Stimulated activated naive CD8-positive, alpha-beta T cell treated with anti-CD3 and anti-CD28 coated beads, Interleukin-15, Interleukin-2, amounts not matched to agents 100 ng/mL and 50 ng/mL, for 24 hours (primary cell): ENCODE measurements around the gene C20orf173.
A peak's percentile ranks its signal among the peaks of the same experiment; 100 is the strongest.
"Not testable (repeated sequence)": the region's sequence is repeated elsewhere in the genome, so short reads cannot be mapped to it uniquely, and the experiment has no call there.

Experiments used
- H3K27ac Mint-ChIP-seq: one replicate; pipeline ENCODE4 v1.8.0; 2021; ENCODE audit warnings: mild to moderate bottlenecking, mixed read lengths
- H3K27me3 Mint-ChIP-seq: one replicate; pipeline ENCODE4 v1.8.0; 2021; ENCODE audit warnings: mixed read lengths
- H3K36me3 Mint-ChIP-seq: one replicate; pipeline ENCODE4 v1.8.0; 2021; ENCODE audit warnings: low read depth, mixed read lengths
- H3K4me1 Mint-ChIP-seq: one replicate; pipeline ENCODE4 v1.8.0; 2021; ENCODE audit warnings: low read depth, mixed read lengths
- H3K4me3 Mint-ChIP-seq: one replicate; pipeline ENCODE4 v1.8.0; 2021; ENCODE audit warnings: mild to moderate bottlenecking, mixed read lengths
- H3K9me3 Mint-ChIP-seq: one replicate; pipeline ENCODE4 v1.8.0; 2021; ENCODE audit warnings: mixed read lengths

Gene C20orf173

GRCh38 chr20:35558451-35558850 lies 29.0 kb upstream of the C20orf173 start:
- no peak overlapping the region for H3K4me3 Mint-ChIP-seq
- H3K36me3 Mint-ChIP-seq: peaks cover 21% of the 10 kb centered on the region
- no peak overlapping the region for H3K27ac Mint-ChIP-seq
- no peaks in the 10 kb centered on the region for H3K27me3 Mint-ChIP-seq
- H3K4me1 Mint-ChIP-seq: no peaks in the 10 kb centered on the region
- no peaks in the 10 kb centered on the region for H3K9me3 Mint-ChIP-seq

DNA sequence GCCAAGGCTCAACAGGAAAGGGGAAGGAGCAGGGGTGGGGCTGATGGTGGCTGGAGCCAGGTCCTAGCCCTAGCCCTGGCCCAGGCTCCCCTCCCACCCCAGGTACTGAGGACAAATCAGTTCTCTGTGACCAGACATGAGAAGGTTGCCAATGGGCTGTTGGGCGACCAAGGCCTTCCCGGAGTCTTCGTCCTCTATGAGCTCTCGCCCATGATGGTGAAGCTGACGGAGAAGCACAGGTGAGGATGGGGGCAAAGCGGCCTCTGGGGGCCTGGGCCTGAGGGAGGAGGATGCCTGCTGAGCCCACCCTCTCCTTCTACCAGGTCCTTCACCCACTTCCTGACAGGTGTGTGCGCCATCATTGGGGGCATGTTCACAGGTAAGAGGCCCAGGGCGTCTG lies 27.4 kb upstream of the C20orf173 start:
- Mint-ChIP-seq H3K27me3 (no peaks in the 10 kb centered on the region), H3K9me3 (no peaks in the 10 kb centered on the region), H3K36me3 (peaks cover 21% of the 10 kb centered on the region), H3K4me1 (no peaks in the 10 kb centered on the region), H3K4me3 (no peak overlapping the region), H3K27ac (no peak overlapping the region)

- no peak overlapping the region for H3K4me3 Mint-ChIP-seq
- no peaks in the 10 kb centered on the region for H3K9me3 Mint-ChIP-seq
- H3K36me3 Mint-ChIP-seq: peaks cover 21% of the 10 kb centered on the region
- no peak overlapping the region for H3K27ac Mint-ChIP-seq
- H3K4me1 Mint-ChIP-seq: no peaks in the 10 kb centered on the region
- H3K27me3 Mint-ChIP-seq: no peaks in the 10 kb centered on the region
These were observed 26.6 kb upstream of the C20orf173 start for GRCh38 chr20:35555951-35556645.

- H3K9me3 Mint-ChIP-seq, H3K4me3 Mint-ChIP-seq, H3K27me3 Mint-ChIP-seq, H3K4me1 Mint-ChIP-seq, H3K27ac Mint-ChIP-seq: not testable (repeated sequence)
- peaks cover 21% of the 10 kb centered on the region for H3K36me3 Mint-ChIP-seq
These were observed 26.0 kb upstream of the C20orf173 start for GRCh38 chr20:35555461-35555860.

GRCh38 chr20:35552914-35553313 lies 23.5 kb upstream of the C20orf173 start:
- H3K9me3 Mint-ChIP-seq: no peaks in the 10 kb centered on the region
- no peak overlapping the region for H3K4me3 Mint-ChIP-seq
- H3K4me1 Mint-ChIP-seq: no peaks in the 10 kb centered on the region
- no peaks in the 10 kb centered on the region for H3K27me3 Mint-ChIP-seq
- H3K27ac Mint-ChIP-seq: no peak overlapping the region
- H3K36me3 Mint-ChIP-seq: peaks cover 32% of the 10 kb centered on the region

DNA sequence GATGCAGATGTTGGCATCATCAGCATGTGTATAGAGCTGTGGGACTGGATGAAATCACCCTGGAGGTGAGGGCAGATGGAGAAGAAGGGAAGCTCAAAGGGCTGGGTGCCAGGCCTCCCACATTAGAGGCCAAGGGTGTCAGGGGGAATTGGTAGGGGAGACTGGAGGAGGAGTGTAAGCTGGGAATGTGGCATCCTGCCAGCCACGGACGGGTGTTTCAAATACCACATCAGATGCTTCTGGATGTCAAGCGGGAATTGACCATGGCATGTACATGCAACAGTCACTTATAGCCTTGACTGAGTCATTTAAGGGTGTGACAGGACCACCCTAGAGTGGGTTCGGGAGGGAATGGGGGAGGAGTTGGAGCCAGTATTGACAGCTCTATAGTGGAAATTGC lies 22.1 kb upstream of the C20orf173 start:
- H3K27ac Mint-ChIP-seq: no peak overlapping the region
- no peaks in the 10 kb centered on the region for H3K27me3 Mint-ChIP-seq
- no peak overlapping the region for H3K4me3 Mint-ChIP-seq
- peaks cover 32% of the 10 kb centered on the region for H3K36me3 Mint-ChIP-seq
- no peaks in the 10 kb centered on the region for H3K9me3 Mint-ChIP-seq
- no peaks in the 10 kb centered on the region for H3K4me1 Mint-ChIP-seq

DNA sequence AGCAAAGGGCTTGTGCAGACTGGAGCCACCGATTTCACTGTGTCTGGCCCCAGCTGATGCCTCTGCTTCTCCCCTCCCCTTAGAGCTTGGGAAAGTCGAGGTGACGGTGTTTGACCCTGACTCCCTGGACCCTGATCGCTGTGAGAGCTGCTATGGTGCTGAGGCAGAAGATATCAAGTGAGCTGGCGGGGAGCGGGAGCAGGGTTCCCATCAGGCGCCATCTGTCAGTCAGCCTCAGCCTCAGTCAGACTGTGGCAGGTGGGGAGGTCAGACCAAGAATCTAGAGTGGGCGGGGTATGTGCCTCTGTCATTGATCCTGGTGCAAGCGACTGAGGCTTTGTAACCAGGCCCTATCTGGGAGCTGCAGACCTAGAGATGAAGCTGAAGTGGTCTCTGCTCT lies 17.9 kb upstream of the C20orf173 start:
- Mint-ChIP-seq H3K27ac (no peak overlapping the region), H3K9me3 (no peaks in the 10 kb centered on the region), H3K4me3 (no peak overlapping the region), H3K36me3 (peaks cover 25% of the 10 kb centered on the region), H3K27me3 (no peaks in the 10 kb centered on the region), H3K4me1 (peaks cover 9% of the 10 kb centered on the region)

GRCh38 chr20:35546127-35546526 lies 16.7 kb upstream of the C20orf173 start:
- Mint-ChIP-seq H3K27me3 (no peaks in the 10 kb centered on the region), H3K36me3 (peaks cover 25% of the 10 kb centered on the region), H3K27ac (no peak overlapping the region), H3K4me1 (peaks cover 20% of the 10 kb centered on the region), H3K9me3 (no peaks in the 10 kb centered on the region), H3K4me3 (no peak overlapping the region)

GRCh38 chr20:35544941-35545340 lies 15.5 kb upstream of the C20orf173 start:
- peaks cover 22% of the 10 kb centered on the region for H3K4me1 Mint-ChIP-seq
- H3K9me3 Mint-ChIP-seq, H3K4me3 Mint-ChIP-seq, H3K27ac Mint-ChIP-seq, H3K27me3 Mint-ChIP-seq: not testable (repeated sequence)
- peaks cover 23% of the 10 kb centered on the region for H3K36me3 Mint-ChIP-seq

DNA sequence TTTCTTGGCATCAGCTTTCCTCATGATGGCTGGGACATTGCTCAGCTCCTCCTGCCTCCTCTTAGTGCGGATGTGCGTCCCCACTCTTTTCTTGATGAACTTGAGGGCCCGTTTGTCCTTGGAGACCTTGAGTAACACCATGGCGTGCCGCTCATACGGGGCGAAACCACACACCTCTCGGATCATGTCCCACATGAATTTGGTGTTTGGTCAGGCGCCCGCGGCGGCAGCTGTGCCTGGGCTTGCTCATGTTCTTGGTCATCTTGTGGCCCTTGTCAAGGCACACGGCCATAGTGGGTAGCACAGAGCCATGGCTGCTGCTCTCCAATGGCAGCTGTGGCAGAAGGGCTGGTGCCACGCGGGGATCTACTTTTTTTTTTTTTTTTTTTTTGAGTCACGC lies 15.0 kb upstream of the C20orf173 start:
- H3K4me1 Mint-ChIP-seq: peaks cover 22% of the 10 kb centered on the region
- no peaks in the 10 kb centered on the region for H3K27me3 Mint-ChIP-seq
- peaks cover 20% of the 10 kb centered on the region for H3K36me3 Mint-ChIP-seq
- no peak overlapping the region for H3K4me3 Mint-ChIP-seq
- no peaks in the 10 kb centered on the region for H3K9me3 Mint-ChIP-seq
- no peak overlapping the region for H3K27ac Mint-ChIP-seq

GRCh38 chr20:35542990-35543389 lies 13.5 kb upstream of the C20orf173 start:
- no peaks in the 10 kb centered on the region for H3K9me3 Mint-ChIP-seq
- peaks cover 22% of the 10 kb centered on the region for H3K4me1 Mint-ChIP-seq
- H3K27me3 Mint-ChIP-seq: no peaks in the 10 kb centered on the region
- peak overlapping the region; percentile 86 for H3K4me3 Mint-ChIP-seq
- H3K27ac Mint-ChIP-seq: peak overlapping the region; percentile 41
- H3K36me3 Mint-ChIP-seq: peaks cover 10% of the 10 kb centered on the region

- H3K27me3 Mint-ChIP-seq: no peaks in the 10 kb centered on the region
- H3K27ac Mint-ChIP-seq: peak within 1 kb of the TSS; percentile 82
- peaks cover 10% of the 10 kb centered on the region for H3K36me3 Mint-ChIP-seq
- no peaks in the 10 kb centered on the region for H3K9me3 Mint-ChIP-seq
- peak within 1 kb of the TSS; percentile 86 for H3K4me3 Mint-ChIP-seq
- peaks cover 22% of the 10 kb centered on the region for H3K4me1 Mint-ChIP-seq
These were observed 12.6 kb upstream of the C20orf173 start, which contains the start of gene ERGIC3 for GRCh38 chr20:35541783-35542662. Gene ERGIC3, plus strand, starts transcription at chr20:35542078. Its CDS starts 20 bp downstream, at chr20:35542098.

GRCh38 chr20:35541118-35541782 lies 11.8 kb upstream of the C20orf173 start:
- Mint-ChIP-seq H3K4me3 (peak overlapping the region; percentile 86), H3K27me3 (no peaks in the 10 kb centered on the region), H3K36me3 (peaks cover 10% of the 10 kb centered on the region), H3K9me3 (no peaks in the 10 kb centered on the region), H3K27ac (peak overlapping the region; percentile 82), H3K4me1 (peaks cover 22% of the 10 kb centered on the region)

GRCh38 chr20:35539756-35540212 lies 10.3 kb upstream of the C20orf173 start:
- Mint-ChIP-seq H3K4me3 (no peak overlapping the region), H3K9me3 (no peaks in the 10 kb centered on the region), H3K4me1 (peaks cover 22% of the 10 kb centered on the region), H3K27me3 (no peaks in the 10 kb centered on the region), H3K27ac (no peak overlapping the region), H3K36me3 (peaks cover 10% of the 10 kb centered on the region)
